Lower lobe of right lung (tissue), 2 donors: Measurements from ENCODE around the gene KDM2A. TPM values are rescaled to one million over a fixed set of nuclear protein-coding genes. Genes with fewer than 3 reads are reported as not detected.

Experiments
- ATAC-seq, 2 donors: fragments of 200-7000 bp; cut with Tn5 transposase; one replicate each; pipeline ENCODE4 v1.9.1; 2020 to 2022; ENCODE audit warnings: mild to moderate bottlenecking in 2 of 2, moderate library complexity in 2 of 2
- DNase-seq: peaks from one replicate; pipeline ENCODE4 v3.0.0-alpha.2; 2020
- H3K27ac ChIP-seq: fragments of 200-600 bp; one replicate; pipeline ENCODE4 v1.8.0; 2022
- H3K27me3 ChIP-seq: fragments of 200-600 bp; one replicate; pipeline ENCODE4 v1.8.0; 2022; ENCODE audit warnings: low read depth
- H3K36me3 ChIP-seq: fragments of 200-600 bp; one replicate; pipeline ENCODE4 v1.8.0; 2022; ENCODE audit warnings: mild to moderate bottlenecking
- H3K4me1 ChIP-seq: fragments of 200-600 bp; one replicate; pipeline ENCODE4 v1.8.0; 2022
- H3K4me3 ChIP-seq: fragments of 200-600 bp; one replicate; pipeline ENCODE4 v1.8.0; 2022; ENCODE audit warnings: mild to moderate bottlenecking
- H3K9me3 ChIP-seq: fragments of 200-600 bp; one replicate; pipeline ENCODE4 v1.8.0; 2022
- CTCF ChIP-seq: fragments of 200-600 bp; IDR thresholded peaks from one replicate; pipeline ENCODE4 v1.8.0; 2022; ENCODE audit warnings: antibody characterized with exemption, mild to moderate bottlenecking
- intact Hi-C: fragments of 100-400 bp; cut with DNase I; formaldehyde crosslinking; loops from one replicate; pipeline ENCODE4 v1.11.0; 2022
- total RNA-seq: library from RNA; stranded (reverse); fragmentation: NEBNext Ultra II Directional; extraction: Animal tissue kit (Norgen Biotek cat#: 25700); gene quantifications from one replicate; pipeline ENCODE4 v1.2.1, GENCODE V29; 2021
- donor health status: DM: no; HTN: yes; CAD: no; lungs with severe emphysema.

KDM2A gene
- total RNA-seq, 1 donor from 2014 or later, result 80.5 TPM

GRCh38 chr11:67079065-67079705, 39.9 kb upstream of the KDM2A start:
- Histone ChIP-seq H3K27me3 (no peaks in the 10 kb centered on the region), H3K4me1 (peaks cover 17% of the 10 kb centered on the region), H3K27ac (no peak overlapping the region), H3K4me3 (no peak overlapping the region), H3K36me3 (no peaks in the 10 kb centered on the region), H3K9me3 (no peaks in the 10 kb centered on the region)
- DNase-seq (no peak), ATAC-seq (no peak)
- TF ChIP-seq CTCF, result no peak
- intact Hi-C loops, result no loop called here

GRCh38 chr11:67082071-67082791, 36.8 kb upstream of the KDM2A start:
- peaks cover 15% of the 10 kb centered on the region for H3K4me1 ChIP-seq
- no peak for TF ChIP-seq CTCF
- H3K27ac ChIP-seq, result no peak overlapping the region
- H3K9me3 ChIP-seq, result no peaks in the 10 kb centered on the region
- ATAC-seq (peak; percentile 4 to 42), DNase-seq (no peak)
- H3K27me3 ChIP-seq, result no peaks in the 10 kb centered on the region
- H3K4me3 ChIP-seq, result peak overlapping the region; percentile 26
- no peaks in the 10 kb centered on the region for H3K36me3 ChIP-seq
- intact Hi-C loops, result no loop called here

GRCh38 chr11:67083786-67084366, 35.2 kb upstream of the KDM2A start:
- TF ChIP-seq CTCF, result no peak
- no peaks in the 10 kb centered on the region for H3K9me3 ChIP-seq
- no peaks in the 10 kb centered on the region for H3K36me3 ChIP-seq
- H3K4me1 ChIP-seq, result peaks cover 12% of the 10 kb centered on the region
- H3K4me3 ChIP-seq, result no peak overlapping the region
- ATAC-seq, result no peak
- H3K27ac ChIP-seq, result no peak overlapping the region
- intact Hi-C loops, result no loop called here
- no peak for DNase-seq
- H3K27me3 ChIP-seq, result no peaks in the 10 kb centered on the region

GRCh38 chr11:67085617-67086016, 33.4 kb upstream of the KDM2A start:
- intact Hi-C loops, result no loop called here
- Histone ChIP-seq H3K27me3 (no peaks in the 10 kb centered on the region), H3K4me1 (peaks cover 12% of the 10 kb centered on the region), H3K36me3 (no peaks in the 10 kb centered on the region), H3K4me3 (no peak overlapping the region), H3K27ac (no peak overlapping the region), H3K9me3 (no peaks in the 10 kb centered on the region)
- ATAC-seq (no peak), DNase-seq (no peak)
- no peak for TF ChIP-seq CTCF

GRCh38 chr11:67090717-67091116, 28.3 kb upstream of the KDM2A start:
- TF ChIP-seq CTCF, result no peak
- no peak for DNase-seq
- no peak overlapping the region for H3K27ac ChIP-seq
- H3K36me3 ChIP-seq, result no peaks in the 10 kb centered on the region
- H3K4me1 ChIP-seq, result no peaks in the 10 kb centered on the region
- H3K9me3 ChIP-seq, result no peaks in the 10 kb centered on the region
- H3K4me3 ChIP-seq, result no peak overlapping the region
- H3K27me3 ChIP-seq, result no peaks in the 10 kb centered on the region
- ATAC-seq, result no peak
- intact Hi-C loops, result no loop called here
